HG03135 (cell line): Measurements from ENCODE around the gene GNPDA1.

Experiments
- ATAC-seq: cut with Tn5 transposase; IDR thresholded peaks from one replicate; pipeline ENCODE4 v1.9.1; 2021; ENCODE audit warnings: mild to moderate bottlenecking, moderate library complexity; ENCODE audit not compliant: unreplicated experiment

The GNPDA1 gene

DNA sequence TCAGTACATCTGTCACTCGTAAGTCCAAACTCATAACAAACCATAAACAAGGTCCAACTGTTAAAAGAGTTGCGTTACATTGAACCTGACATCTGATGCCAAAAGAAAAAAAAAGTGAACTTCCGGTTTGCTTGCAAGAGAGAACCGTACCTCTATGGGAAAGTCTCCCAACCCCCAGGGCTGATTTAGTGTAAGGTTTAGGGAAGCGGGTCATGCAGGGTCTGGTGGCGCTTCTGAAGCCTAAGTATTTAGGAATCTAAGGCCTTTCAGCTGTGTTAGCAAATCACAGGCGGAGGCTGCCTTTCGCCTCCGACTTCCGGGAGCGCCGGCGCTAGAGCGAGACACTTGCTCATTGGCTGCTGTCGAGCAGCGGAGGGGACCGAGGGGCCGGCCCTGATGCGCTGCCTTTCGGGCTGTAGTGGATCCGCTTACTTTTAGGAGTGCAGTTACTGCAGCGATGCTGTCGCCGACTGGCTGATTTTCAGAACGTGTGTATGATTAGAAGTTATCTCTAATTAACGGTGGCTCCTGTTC lies 12.0 kb upstream of the GNPDA1 start:
- peak; percentile 100 for ATAC-seq

DNA sequence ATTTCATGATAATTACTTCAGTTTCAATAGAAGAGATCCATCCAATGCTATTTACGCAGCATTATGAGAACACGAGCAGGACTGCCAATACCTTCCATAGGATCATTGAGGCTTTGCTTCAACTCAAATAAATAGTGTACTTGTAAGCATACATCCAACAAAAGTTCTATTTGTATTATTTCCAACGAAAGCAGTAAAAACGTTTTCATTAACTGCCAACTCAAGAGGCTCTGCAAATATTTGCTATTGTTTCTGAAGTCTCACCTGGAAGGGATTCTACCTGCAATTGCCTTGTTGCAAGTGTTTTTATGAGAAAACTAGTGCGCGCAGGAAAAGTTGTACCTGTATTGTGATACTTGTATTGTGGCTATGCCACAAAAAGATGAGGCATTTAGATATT lies 11.0 kb upstream of the GNPDA1 start:
- ATAC-seq = no peak

DNA sequence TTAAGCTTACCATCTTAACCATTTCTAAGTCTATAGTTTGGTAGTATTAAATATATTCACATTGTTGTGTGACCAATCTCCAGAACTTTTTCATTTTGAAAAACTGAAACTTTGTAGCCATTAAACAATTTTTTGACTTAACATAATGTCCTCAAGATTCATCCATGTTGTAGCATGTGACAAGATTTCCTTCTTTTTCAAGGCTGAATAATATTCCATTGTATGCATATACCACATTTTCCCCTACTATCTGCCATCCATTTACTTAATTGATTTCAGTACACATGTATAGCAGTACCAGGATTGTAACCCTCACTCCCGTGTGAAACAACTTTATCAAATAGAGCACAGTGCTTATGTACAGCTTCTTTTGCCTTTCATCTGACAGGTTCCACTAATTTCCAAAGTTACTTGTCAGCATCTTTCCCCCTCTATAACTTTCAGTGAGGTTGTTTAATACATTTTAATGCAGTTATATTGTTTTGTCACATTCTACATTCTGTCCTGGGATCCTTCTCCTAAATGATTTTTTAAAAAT lies 7.4 kb upstream of the GNPDA1 start:
- ATAC-seq = no peak

DNA sequence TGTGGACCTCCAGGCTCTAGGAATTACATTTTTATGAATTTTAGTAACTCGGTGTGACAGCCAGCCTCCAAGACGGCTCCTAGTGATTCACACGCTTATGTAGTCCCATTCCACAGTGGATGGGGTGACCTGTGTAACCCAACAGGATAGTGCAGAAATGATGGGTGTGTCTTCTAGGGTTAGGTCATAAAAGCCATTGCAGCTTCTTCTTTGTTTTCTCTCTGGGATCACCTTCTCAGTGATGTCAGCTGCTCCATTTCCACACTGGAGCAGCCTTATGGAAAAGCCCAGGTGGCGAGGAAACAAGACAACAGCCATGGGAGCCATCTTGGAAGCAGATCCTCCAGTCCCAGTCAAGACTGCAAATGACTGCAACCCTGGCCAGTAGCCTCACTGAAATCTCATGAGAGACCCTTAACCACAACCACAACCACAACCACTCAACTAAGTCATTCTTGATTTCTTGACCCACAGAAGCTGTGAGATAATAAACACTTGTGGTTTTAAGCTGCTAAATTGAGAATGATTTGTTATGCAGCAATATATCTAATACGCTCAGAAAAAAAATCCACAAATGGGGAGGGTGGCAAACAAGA lies 5.1 kb upstream of the GNPDA1 start:
- no peak for ATAC-seq

DNA sequence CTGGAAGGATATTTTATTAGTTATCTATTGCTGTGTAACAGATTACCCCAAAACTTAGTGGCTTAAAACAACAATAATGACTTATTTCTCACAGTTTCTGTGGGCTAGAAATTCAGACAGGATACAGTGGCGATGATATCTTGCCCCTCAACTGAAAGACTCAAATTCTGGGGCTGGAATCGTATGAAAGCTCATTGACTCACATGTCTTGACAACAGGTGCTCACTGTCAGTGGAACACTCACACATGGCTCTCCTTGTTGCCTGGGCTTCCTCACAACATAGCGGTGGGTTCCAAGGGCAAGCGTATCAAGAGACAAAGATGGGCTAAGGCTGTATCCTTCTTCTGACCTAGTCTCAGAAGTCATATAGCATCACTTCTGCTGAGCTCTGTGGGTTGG lies 3.7 kb upstream of the GNPDA1 start:
- ATAC-seq = peak; percentile 44

DNA sequence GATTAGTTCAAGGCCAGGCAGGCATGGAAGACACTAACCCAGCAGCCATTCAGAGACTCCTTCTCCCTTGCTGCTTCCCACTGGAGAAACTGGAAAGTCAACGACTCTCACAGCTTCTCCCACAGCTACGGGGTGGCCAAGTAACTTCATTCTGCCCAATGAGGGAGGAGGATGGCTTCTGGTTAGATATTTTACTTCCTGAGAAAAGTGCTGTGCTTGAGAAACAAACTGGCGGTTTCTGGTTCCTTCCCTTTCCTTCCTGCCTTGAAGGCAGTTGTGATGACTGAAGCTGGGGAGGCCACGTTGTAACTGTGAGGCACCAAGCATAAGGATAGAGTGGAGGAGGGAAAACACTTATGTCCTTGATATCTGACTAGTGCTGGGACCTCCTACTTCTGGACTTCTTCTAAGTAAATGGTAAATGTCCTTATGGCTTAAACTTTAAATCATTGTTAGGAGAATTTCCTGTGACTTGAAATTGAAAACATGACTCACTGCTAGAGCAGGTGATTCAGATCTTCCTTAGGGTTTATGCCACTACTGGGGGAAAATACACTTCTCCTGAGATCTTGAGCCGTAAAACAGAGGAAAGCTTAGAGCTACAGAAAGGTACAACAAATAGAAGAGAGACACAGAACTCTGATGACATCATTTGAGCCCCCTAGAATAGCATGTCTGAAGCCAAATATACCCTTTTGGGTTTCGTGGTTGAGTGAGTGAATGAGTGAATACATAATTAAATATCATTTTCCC lies 3.1 kb upstream of the GNPDA1 start:
- ATAC-seq = peak; percentile 39

DNA sequence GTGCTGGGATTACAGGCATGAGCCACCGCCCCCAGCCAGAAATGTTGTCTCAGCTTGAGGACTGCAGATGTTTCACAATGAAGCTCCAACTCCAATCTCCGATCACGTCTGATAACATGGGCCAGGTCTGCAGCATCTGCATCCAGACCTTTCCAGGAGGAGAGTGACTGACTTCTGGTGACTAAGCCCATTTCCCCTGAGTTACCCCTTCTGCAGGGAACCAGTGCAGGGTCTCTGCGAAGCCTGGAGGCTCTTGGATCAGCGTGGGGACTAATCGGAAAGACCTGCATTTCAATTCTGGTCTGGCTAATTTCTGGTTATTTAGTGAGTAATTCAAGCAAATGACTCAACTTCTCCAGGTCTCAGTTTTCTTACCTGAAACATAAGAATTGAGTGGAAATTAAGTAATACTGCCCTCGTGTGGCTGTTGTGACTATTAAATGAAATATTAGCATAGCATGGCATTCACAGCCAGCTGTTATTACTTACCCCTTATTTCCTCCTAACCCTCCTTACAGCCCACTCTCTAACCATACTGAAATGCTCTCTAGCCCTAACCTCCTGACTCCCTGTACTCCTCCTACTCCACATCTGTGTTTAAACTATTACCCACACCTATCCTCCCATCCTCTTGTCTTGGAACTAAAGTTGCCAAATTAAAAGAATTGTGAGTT lies 2.2 kb upstream of the GNPDA1 start:
- peak; percentile 29 for ATAC-seq

DNA sequence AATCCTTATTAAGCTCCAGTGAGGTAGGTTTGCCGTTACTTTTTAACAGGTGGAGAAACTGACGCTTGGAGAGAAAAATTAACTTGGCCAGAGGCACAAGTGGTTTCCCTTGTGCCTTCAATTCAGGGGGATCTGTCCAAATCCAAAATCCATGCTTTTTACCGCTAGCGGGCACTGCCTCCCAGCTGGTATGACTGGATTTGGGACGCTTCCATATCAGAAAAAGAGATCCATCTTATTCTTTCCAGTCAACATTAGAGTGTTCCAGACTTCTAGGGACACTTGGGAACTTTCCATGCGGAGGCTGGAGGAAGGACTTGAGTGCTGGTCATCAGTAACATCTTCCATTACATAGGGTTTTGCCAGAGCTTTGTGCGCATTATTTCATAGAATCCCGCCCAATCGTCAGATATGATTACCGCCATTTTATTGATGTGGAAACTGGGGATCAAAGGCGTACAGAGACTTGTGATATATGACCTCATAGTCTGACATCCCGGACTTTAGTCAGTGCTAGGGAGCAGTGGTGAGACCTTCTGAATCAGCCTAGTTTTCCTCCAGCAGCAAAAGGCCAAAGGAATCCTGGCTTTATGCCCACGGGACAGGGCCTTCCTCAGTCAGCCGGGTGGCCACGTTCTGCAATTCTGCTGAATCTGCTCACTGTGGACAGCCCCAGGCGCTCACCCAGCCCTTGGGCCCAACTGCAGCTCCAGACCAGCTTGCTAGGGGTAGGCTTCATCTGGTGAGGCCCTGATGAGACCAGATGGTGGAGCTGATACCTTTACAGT lies 1.1 kb upstream of the GNPDA1 start:
- no peak for ATAC-seq

DNA sequence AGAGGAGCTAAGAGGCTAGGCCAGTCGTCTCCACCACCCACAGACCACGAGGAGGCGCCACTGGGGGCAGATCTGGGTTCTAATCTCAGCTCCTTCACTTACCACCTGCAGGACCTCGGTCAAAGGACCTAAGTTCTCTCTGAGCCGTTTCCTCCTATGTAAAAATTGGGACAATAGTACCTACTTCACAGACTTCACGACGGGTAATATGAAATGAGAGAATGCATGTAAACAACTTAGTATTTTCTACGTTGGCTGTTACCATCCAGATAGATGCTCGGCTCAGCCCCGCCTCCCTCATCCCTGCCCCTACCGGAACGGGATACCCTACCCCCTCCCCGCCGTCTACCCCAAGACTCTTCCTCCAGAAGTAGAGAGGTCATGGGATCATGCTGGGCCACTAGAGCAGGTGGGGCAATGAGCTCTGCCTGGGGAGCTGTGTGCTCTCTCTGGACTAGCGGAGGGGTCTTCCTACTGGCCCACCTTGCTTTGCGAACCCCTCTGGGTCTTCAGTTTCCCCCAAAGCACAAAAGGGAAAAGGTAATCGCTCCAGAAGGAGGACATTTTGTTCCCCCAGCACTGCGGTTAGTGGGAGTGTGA lies 541 bp downstream of the GNPDA1 start:
- ATAC-seq = no peak

DNA sequence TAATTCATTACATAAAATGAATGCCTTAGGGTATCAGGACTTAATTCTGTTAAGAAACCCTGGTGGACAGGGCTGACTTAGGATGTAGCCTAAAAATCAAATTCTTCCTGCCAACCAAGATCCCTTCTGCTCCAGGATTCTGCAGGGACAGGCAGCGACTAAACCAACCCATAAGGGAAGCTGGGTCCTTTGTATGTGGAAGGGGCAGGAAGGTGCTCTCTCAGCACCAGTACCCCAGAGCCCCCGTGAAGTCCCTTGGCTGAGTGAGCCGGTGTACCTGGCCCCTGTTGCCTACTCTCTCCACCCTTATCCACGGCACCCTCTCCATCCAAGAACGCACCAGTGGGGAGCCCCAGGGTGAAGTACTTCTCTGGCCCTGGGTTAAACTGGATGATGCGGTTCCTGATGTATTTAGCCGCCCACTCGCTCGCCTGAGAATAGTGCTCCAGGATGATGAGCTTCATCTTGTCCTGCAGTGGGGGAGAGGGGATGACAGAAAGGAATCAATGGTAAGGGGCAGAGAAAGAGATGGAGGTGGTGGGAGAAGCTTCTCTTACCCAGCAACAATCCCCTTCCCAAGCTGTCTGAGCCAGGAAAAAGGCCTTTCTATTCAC lies 1.1 kb downstream of the GNPDA1 start:
- ATAC-seq = no peak

DNA sequence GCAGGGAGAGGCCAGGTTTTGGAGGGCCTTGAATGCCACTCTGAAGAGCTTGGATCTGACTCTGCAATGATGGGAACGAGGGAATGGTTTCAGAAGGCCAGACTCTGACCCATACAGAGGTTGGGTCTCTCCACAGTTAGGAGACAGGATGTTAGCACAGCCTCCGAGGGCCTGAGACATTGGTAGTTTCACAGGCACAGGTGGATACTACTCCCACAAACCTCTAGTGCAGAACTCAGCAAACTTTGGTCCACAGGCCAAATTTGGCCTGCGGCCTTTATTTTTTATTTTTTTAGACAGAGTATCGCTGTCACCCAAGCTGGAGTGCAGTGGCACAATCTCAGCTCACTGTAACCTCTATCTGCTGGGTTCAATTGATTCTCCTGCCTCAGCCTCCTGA lies 2.9 kb downstream of the GNPDA1 start:
- ATAC-seq = no peak

DNA sequence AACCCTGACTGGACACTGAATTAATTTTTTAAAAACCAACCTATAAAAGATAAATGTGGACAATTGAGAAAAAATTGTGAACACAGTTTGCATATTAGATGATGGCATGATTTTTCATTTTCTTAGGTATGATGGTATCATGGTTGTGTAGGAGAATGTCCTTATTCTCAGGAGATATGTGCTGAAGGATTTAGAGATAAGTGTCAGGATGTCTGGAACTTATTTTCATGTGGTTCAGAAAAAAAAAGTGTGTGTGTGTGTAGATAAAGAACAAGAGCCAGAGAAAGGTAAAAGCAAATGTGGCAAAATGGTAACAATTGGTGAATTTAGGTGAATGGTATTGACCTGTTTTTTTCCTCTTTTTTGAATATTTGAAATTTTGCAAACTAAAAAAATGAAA lies 4.0 kb downstream of the GNPDA1 start:
- no peak for ATAC-seq

DNA sequence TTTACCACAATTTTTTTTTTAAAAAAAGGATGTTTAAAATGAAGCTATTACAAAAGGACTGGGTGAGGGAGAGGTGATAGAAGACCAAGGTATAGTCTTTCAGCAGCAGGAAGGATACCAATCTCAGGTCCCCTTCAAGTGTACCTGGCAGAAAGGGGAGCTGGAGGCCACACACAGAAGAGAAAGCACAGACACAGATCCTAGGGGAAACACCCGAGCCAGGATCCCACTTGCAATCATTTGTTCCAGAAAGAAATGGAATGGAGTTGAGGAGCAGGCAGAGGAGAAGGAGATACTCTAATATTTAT lies 5.6 kb downstream of the GNPDA1 start:
- ATAC-seq = no peak

DNA sequence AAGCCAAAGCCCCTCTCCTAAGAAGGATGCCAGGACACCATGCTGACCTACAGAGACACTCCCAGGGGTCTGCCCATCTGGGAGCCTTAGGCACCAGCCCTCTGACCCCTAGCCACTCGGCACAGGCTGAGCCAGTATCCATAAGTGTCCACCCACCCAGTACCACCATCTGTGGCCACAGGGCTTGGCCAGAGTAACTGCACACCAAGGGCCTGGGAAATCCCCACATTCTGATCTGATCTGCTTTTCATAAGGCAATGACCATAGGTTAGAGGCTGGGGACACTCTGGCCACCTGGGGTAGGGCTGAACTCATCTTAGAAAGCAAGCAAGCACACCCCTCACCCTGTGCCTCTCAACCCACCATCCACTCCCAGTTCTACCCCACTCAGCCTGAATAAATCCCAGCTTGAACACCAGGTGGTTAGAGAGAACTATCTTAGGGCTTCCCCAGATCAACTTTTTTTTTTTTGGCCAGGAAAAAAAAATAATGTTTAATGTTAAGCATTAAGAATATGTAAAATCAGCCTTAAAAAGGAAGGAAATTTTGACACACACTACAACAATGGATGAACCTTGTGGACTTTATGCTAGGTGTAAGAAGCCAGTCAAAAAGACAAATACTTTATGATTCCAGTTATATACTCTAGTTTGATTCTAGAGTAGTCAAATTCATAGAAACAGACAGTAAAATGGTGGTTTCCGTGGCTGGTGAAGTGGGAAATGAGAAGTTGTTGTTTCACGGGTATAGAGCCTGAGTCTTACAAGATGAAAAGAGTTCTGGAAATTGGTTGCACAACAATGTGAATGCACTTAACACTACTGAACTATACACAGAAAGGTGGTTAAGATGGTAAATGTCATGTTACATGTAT lies 6.2 kb downstream of the GNPDA1 start:
- ATAC-seq = no peak

DNA sequence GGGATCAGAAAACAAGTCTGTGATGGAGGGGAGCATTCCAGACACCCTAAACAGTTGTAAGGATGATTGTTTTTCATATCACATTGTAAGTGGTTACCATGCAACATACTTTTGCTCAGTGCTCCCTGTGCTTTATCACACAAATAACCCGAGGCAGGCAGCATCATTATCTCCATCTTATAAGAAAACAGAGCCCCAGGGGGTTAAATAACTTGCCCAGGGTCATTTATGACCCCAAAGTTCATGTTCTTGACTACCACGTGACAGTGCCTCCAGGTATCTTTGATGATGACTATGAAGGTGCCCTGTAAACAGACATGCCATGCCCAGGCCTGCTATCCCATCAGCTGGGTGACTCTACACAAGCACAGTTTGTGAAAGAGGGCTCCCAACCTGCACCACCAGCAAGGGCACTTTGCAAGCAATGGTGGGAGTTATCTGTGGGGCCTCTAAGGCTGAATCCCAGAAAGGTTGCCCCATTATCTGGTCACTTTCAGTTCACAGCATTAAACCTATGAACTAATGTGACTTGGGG lies 9.5 kb downstream of the GNPDA1 start:
- ATAC-seq = no peak

DNA sequence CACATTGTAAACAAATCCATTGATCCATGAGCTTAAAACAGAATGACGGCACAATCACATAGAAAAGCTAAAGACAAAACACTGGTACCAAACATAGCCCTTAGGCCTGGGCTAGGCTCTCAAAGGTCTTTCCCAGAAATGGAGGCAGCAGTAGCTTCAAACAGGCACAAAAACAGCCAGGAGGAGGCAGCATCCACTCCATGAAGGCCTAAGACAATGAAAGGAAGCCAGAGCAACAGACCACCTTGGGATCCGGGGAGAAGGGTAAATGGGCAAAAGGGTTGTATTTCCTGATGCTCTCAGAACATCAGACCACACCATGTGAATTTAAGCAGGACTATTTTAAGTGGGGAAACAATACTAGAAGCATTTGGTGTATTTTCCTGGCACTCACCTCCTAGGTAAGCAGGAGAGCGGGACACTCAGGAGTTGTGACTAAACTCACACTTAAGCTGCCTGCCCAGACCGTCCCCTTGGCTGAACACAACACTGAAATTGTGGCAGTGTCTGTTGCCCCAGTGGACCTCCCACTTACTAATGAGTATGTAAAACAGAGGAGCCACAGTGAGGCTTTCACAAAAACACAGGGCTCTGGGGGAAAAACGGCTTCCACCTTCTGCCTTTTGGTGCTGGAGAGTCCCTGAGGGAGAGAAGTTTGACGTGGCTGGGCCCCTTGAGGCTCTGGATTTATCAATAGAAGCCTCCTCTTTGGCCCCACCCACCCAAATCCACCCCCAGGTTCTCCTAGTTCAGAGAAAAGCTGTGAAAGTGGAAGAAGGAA lies 11.9 kb downstream of the GNPDA1 start:
- ATAC-seq = no peak

DNA sequence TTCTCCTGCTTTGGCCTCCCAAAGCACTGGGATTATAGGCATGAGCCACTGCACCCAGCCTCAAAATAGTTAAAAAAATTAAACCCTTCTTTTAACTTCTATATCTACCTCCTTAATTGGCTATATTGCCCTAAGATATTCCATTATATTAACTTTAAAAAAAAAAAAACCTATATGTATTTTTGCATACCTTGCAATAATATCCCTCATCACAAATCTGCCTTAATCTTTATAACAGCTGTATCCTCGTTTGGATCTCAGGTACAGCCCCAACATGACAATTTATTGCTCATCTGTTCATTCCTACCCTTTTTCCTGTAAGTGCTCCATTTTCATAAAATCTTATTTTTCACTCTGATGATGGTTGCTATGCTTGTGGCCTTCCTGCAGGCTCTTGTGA lies 12.7 kb downstream of the GNPDA1 start:
- ATAC-seq = no peak

DNA sequence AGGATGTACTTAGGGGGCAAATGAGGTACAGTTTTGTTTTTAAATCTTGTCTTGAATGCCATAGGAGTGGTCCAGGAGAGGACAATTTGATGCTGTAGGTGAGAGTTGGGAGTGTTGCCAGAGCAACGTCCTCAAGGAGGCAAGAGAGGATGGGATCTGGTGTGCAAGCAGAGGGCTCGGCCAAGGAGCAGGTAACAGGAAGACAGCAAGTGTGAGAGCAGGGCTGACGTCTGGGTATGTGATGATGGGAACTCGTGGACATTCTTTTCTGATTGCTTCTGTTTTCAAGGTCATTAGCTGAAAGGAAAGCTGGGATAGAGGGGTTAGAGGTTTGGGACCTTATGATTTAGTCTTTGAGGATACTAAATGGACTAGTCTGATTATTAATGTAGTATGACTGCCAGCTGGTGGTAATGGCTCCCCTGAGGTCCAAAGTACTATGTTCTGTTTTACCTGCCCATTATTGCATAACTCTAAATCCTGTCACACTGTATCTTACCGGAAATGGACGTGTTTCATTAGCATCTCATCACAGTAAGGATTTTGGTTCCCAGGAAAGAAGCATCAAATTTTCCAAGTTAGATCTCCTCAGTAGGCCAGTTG lies 15.4 kb downstream of the GNPDA1 start:
- no peak for ATAC-seq
